ENCODE results near the gene FMN1. TPM values are rescaled to one million over a fixed set of nuclear protein-coding genes. Genes with fewer than 3 reads are reported as not detected.

The FMN1 gene
- total RNA-seq, 1 experiment from 2014 or later = 1.2 TPM

DNA sequence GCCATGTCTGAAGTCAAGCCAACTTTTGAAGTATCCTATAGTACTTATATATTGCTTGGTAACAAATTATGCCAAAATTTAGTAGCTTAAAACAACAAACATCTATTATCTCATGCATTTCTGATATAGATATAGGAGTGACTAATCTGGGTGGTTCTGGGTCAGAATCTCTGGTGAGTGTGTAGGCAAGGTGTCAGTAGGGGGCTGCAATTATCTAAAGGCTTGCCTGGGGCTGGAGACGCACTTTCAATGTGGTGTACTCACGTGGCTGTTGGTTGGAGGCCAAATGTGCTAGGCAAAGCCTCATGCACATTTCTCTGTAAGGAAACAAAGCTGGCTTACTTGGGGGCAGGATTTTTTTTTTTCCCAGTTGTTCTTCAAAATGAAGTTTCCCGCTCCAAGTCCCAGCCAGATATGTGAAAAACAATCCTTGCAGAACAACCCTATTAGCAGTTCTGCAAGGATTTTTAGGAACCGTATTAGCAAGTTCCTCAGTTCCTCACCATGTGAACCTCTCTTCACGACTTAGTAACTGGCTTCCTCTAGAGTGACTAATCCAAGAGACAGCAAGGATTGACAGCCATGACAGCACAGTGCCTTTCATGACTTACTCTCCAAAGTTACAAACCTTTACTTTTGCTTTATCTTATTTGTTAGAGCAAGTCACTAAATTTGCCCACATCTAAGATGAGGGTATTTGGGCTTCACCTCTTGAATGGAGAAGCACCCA, 450.9 kb downstream of the FMN1 start:
- no TSS peak for BruUV-seq (replicated peaks)
- intact Hi-C loops (cut with micrococcal nuclease) = no loop called here
- CTCF ChIA-PET = interaction anchor here (0.9 to 1.3 kb wide), 2 partner anchors 10 to 46 kb away, joined by 3 read pairs; no protein-coding TSS in a partner anchor

DNA sequence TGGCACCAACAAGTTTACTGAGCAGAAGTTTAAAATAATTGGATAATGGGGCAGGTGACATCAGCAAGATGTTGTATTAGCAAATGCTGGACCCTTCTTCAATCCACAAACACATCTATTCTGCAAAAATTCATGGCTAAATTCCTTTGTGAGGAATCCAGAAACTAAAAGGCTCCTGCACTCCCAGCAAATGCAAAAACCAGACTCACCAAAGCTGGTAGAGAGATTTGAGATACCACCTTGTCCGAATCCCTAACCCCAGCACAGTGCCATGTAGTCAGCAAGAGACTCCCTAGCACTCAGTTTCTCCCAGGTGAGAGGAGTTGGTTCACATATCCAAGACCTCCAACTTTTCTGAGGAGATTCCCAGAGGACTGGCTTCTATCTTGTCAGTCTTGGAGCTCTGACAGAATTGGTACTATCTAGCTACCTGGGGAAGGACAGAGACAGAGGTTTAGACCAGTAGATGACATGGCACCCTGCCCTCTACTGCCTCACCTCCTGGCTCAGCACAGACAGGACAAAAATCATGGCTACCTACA, 454.9 kb downstream of the FMN1 start:
- no TSS peak for BruUV-seq (replicated peaks)
- intact Hi-C loops (cut with micrococcal nuclease) = no loop called here
- peaks cover 8% of the 10 kb centered on the region for H3K4me1 Mint-ChIP-seq (ENCODE audit: insufficient read depth, unreplicated experiment)
- ChIA-PET POLR2A (interaction anchor here (0.7 kb wide), 1 partner anchor 45 kb away, joined by 3 read pairs; no protein-coding TSS in a partner anchor), CTCF (interaction anchor here (1.2 kb wide), 2 partner anchors 77 to 211 kb away, joined by 3 read pairs; no protein-coding TSS in a partner anchor)
- H3K9me3 Mint-ChIP-seq (ENCODE audit: unreplicated experiment) = peaks cover 9% of the 10 kb centered on the region
- no peaks in the 10 kb centered on the region for H3K36me3 Mint-ChIP-seq (ENCODE audit: insufficient read depth, unreplicated experiment)
- H3K27me3 Mint-ChIP-seq (ENCODE audit: insufficient read depth, unreplicated experiment) = no peaks in the 10 kb centered on the region
- no peak overlapping the region for H3K4me3 Mint-ChIP-seq (ENCODE audit: unreplicated experiment)
- TF ChIP-seq, protein P1, sequence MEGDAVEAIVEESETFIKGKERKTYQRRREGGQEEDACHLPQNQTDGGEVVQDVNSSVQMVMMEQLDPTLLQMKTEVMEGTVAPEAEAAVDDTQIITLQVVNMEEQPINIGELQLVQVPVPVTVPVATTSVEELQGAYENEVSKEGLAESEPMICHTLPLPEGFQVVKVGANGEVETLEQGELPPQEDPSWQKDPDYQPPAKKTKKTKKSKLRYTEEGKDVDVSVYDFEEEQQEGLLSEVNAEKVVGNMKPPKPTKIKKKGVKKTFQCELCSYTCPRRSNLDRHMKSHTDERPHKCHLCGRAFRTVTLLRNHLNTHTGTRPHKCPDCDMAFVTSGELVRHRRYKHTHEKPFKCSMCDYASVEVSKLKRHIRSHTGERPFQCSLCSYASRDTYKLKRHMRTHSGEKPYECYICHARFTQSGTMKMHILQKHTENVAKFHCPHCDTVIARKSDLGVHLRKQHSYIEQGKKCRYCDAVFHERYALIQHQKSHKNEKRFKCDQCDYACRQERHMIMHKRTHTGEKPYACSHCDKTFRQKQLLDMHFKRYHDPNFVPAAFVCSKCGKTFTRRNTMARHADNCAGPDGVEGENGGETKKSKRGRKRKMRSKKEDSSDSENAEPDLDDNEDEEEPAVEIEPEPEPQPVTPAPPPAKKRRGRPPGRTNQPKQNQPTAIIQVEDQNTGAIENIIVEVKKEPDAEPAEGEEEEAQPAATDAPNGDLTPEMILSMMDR (IDR thresholded peaks at IDR 0.05; ENCODE audit: unreplicated experiment) = no peak
- no peak for DNase-seq (ENCODE audit: unreplicated experiment)
- no peak overlapping the region for H3K27ac Mint-ChIP-seq (ENCODE audit: low read depth, unreplicated experiment)

More for the DNA sequence above, 450.9 kb downstream of the FMN1 start:
- peaks cover 19% of the 10 kb centered on the region for H3K9me3 Mint-ChIP-seq (ENCODE audit: unreplicated experiment)
- H3K4me1 Mint-ChIP-seq (ENCODE audit: insufficient read depth, unreplicated experiment) = peaks cover 8% of the 10 kb centered on the region
- no peaks in the 10 kb centered on the region for H3K36me3 Mint-ChIP-seq (ENCODE audit: insufficient read depth, unreplicated experiment)
- DNase-seq (ENCODE audit: unreplicated experiment) = peak; percentile 51
- POLR2A ChIA-PET = no interaction called here
- no peaks in the 10 kb centered on the region for H3K27me3 Mint-ChIP-seq (ENCODE audit: insufficient read depth, unreplicated experiment)
- no peak overlapping the region for H3K4me3 Mint-ChIP-seq (ENCODE audit: unreplicated experiment)
- H3K27ac Mint-ChIP-seq (ENCODE audit: low read depth, unreplicated experiment) = no peak overlapping the region
- TF ChIP-seq, protein P1 (IDR thresholded peaks at IDR 0.05; ENCODE audit: unreplicated experiment) = no peak

DNA sequence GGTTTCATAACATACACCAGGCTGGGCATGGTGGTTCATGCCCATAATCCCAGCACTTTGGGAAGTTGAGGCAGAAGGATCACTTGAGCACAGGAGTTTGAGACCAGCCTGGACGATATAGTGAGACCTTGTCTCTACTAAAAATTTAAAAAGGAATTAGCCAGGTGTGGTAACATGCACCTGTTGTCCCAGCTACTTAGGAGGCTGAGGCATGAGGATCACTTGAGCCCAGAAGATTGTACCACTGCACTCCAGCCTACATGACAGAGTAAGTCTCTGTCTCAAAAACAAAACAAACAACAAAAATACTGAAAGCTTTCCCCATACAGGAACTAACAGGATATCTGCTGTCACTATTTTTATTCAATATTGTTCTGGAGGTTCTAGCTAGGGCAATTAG, 455.8 kb downstream of the FMN1 start:
- H3K9me3 Mint-ChIP-seq (ENCODE audit: unreplicated experiment) = peaks cover 9% of the 10 kb centered on the region

GRCh38 chr15:32737304-32737703, 457.2 kb downstream of the FMN1 start:
- DNase-seq (ENCODE audit: unreplicated experiment) = no peak
- Mint-ChIP-seq H3K4me3 (ENCODE audit: unreplicated experiment) (no peak overlapping the region), H3K9me3 (ENCODE audit: unreplicated experiment) (peaks cover 9% of the 10 kb centered on the region), H3K4me1 (ENCODE audit: insufficient read depth, unreplicated experiment) (no peaks in the 10 kb centered on the region), H3K36me3 (ENCODE audit: insufficient read depth, unreplicated experiment) (no peaks in the 10 kb centered on the region), H3K27ac (ENCODE audit: low read depth, unreplicated experiment) (no peak overlapping the region), H3K27me3 (ENCODE audit: insufficient read depth, unreplicated experiment) (no peaks in the 10 kb centered on the region)
- TF ChIP-seq, protein P1 (IDR thresholded peaks at IDR 0.05; ENCODE audit: unreplicated experiment) = no peak
- ChIA-PET CTCF (interaction anchor here (0.6 to 1.7 kb wide), 2 partner anchors 18 to 257 kb away, joined by 3 to 7 read pairs; no protein-coding TSS in a partner anchor), POLR2A (no interaction called here)
- no TSS peak for BruUV-seq (replicated peaks)
- intact Hi-C loops (cut with micrococcal nuclease) = no loop called here

More for the DNA sequence above, 455.8 kb downstream of the FMN1 start:
- intact Hi-C loops (cut with micrococcal nuclease) = no loop called here
- CTCF ChIA-PET = no interaction called here
- H3K4me3 Mint-ChIP-seq (ENCODE audit: unreplicated experiment) = no peak overlapping the region
- TF ChIP-seq, protein P1 (IDR thresholded peaks at IDR 0.05; ENCODE audit: unreplicated experiment) = no peak
- POLR2A ChIA-PET = interaction anchor here (0.7 kb wide), 2 partner anchors 45 to 74 kb away, joined by 3 read pairs; no protein-coding TSS in a partner anchor
- no peak overlapping the region for H3K27ac Mint-ChIP-seq (ENCODE audit: low read depth, unreplicated experiment)
- no TSS peak for BruUV-seq (replicated peaks)
- no peak for DNase-seq (ENCODE audit: unreplicated experiment)
- H3K36me3 Mint-ChIP-seq (ENCODE audit: insufficient read depth, unreplicated experiment) = no peaks in the 10 kb centered on the region
- no peaks in the 10 kb centered on the region for H3K27me3 Mint-ChIP-seq (ENCODE audit: insufficient read depth, unreplicated experiment)
- H3K4me1 Mint-ChIP-seq (ENCODE audit: insufficient read depth, unreplicated experiment) = peaks cover 5% of the 10 kb centered on the region

Measured in MCF 10A (cell line).